GM19351 (cell line): ENCODE results near the gene TNFRSF1A.

ENCODE experiments used
- ATAC-seq: cut with Tn5 transposase; IDR thresholded peaks from one replicate; pipeline ENCODE4 v1.9.1; 2021; ENCODE audit warnings: mild to moderate bottlenecking, moderate library complexity; ENCODE audit not compliant: unreplicated experiment

Gene TNFRSF1A

DNA sequence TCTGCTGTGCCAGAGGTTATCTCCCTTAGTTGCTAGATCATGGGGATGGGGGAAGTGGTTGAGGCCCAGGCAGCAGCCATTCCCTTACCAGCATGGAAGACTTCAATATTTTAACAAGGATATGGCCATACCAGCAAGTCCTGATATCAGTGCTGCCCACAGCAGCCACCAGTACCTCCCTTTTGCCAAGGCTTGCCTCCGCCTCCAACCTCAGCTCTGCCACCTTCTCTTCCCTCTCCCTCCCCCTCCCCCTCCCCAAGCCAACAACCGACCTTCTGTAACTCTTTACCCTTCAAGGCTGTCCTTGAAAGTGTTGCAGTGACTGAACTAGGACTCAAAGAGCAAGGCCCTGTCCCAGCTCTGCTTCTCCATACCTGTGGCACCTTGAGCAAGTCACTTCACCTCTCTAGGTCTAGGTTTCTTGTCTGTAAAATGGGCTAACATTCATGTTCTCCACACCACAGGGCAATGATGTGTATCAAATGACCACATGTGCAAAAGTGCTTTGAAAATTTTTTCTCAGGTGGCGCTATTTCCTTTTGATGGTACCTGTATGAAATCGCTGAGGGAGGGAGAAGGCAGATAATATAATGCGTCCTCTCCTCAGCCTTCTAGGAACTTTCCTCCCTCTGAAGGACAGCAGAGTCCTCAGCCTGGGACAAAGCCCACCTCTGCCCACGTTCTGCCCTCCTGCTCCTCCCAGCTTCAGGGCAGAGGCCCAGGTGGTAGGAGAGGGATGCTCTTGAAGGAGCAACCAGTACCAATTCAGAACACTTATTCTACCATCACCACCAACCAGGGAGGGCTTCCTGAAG is 16.7 kb downstream of the TNFRSF1A start:
- no peak for ATAC-seq

DNA sequence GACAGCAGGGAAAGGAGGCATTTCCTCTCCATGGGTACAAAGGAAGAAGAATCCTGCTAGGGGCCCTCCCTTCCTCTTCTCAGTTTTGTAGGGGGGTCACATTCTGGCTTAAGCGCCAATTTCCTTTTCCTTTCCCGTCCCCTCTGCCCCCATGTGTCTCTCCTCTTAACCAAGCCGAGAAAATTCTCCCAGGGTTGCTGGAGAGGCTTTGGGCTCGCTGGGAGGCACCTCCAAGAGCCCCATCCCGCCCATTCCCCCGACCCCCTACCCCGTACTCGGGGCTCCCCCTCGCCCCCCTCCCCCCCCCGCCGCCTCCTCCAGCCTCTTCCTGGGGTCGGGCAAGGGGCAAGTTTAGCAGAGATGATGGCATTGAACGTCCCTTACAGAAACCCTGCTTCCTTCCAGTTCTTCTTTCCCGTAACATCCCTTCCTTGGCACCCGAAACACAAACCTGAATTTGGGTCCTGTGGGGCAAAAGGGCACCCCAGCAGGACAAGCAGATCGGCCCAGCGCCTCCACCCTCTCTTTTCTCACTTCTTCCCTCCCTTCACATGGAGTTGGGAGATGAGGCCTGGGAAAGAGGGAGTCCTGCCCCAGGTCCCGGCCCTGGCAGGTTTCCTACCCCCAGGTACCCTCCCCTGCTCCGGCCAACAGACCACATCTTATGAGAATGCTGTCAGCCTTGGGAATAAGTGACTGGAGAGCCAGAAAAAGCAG is 17.7 kb downstream of the TNFRSF1A start:
- no peak for ATAC-seq

DNA sequence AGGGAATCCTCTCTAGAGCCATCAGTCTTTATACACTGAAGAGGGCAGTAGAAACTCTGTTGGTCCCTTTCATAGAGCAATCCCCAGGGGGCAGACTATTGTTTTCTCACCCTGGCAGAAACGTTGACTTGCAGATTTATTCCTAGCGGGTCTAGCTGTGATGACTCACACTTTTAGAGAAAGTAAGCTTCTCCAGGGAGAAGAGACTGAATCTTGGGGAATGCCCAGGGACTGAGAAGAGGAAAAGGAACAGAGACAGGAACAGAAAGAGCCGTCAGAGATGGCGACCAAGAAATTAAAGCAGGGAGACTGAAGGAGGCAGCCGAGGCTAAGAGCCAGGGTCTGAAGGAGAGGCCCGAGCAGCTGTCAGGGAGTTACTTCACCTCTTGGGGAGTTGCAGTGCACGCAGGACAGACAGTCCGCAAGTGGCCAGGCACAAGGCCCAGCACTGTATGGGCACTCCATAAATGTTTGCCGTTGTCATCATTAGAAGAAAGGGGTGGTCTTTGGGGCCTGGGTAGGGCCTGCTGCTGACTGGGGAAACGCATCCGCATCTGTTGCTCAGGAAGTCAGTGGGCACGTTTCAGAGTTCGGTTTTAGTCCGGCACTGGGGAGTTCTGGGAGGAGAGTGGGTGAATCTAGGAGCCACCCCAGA is 18.4 kb downstream of the TNFRSF1A start:
- ATAC-seq = peak; percentile 43

DNA sequence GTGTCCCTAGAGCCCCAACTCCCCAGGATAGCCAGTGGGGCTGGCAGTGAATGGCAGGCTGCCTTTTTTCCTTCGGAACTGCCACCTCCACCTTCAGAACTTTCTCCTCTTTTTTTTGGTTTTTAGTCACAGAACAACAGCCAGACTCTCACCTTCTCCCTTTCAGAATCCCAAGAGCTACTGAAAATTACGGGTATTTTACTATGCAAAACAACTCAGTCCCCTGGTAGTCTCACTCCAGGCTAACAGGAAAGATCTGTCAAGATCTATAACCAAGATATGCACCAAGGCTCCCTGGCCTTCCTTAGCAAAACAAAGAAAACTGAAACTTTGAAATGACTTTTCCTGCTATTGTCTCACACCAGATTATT is 18.9 kb downstream of the TNFRSF1A start:
- ATAC-seq = no peak

DNA sequence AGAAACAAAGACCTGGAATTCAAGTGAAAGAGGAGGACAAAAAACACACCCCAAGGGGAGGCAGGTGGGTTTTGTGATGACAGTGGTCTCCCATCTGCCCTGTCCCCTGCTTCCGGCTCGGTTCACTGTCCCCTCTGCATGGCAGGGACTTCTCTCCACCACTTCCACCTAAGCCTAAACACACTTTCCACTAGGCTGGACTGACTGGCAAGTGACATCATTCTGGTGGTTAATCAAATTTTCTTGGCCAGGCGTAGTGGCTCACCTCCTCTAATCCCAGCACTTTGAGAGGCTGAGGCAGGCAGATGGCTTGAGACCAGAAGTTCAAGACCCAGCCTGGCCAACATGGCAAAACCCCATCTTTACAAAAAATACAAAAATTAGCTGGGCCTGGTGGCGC is 19.5 kb downstream of the TNFRSF1A start:
- ATAC-seq = no peak

DNA sequence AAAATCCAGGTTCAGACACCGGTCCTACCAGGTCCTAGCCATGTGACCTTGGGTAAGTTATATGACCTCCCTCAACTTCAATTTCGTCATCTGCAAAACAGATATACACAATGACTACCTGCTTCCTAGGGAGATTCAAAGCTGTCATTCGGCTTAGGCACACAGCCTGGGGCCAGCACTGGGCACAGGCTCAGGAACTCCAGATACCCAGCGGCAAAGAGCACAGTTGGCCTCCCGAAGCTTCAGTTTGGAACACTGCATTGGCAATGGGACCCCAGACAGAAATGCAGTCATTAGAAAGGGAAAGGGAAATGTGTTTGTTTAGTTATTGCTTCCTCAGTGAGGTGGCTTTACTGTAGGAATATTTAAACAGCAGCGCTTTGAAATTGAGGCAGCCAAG is 20.0 kb downstream of the TNFRSF1A start:
- ATAC-seq = no peak

DNA sequence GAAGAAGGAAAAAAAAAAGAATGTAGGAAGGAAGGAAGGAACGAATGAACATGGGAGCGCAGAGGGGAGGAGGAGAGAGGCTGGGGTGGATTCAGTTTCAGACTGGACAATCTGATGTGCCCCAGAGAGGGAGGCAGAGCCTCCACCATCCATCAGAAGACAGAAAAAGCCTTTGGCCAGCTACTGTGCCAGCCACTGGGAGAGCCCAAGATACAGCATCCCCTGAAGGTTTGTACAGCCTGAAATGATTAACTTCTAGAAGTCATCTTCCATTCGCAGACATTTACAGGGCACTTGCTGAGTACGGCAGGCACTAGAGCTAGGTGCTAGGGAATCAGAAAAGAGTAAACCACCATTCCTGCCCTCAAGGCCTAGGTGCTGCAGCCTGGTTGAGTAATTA is 22.4 kb downstream of the TNFRSF1A start:
- no peak for ATAC-seq

DNA sequence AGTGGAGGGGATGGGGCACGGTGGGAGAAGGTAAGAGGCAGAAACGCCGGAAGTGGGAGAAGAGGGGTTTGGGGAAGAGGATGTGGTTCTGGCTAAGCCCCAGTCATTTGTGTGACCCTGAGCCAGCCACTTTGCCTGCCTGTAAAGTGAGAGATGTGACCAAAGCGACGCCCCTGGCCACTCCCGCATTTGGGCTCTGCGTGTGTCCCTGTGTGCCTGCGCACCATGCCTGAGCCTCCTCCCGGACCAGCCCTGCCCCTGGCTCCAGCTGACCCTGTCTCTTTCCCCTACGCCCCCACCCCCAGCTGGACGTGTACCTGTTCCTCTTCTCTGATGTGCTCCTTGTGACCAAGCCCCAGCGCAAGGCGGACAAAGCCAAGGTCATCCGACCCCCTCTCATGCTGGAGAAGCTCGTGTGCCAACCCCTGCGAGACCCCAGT is 23.4 kb downstream of the TNFRSF1A start:
- no peak for ATAC-seq

DNA sequence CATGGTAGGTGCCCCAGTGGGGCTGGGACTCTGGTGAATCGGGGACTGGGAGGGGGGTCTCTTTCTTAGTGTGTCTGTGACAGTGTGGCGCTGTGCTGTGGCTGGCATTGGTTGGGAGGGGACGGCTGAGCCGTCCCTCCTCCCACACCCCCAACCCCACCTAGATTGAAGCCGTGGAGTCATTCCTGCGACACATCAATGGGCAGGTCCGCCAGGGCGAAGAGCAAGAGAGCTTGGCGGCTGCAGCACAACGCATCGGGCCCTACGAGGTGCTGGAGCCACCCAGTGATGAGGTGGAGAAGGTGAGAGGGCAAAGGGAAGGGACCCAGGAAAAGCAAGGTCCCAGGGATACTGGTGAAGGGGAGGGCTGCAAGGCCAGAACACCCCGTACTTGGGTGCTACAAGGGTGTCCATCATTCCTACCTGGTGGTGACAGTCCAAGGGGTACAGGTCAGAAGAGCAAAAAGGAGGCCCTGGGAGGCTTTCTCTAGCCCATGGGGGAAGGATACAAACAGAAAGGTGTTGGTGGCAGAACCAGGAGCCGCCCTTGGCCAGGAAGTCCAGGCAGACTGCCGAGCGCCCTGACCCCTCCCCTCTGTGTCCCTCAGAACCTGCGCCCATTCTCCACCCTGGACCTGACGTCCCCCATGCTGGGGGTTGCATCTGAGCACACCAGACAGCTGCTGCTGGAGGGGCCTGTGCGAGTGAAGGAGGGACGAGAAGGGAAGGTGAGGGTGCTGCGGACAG is 24.0 kb downstream of the TNFRSF1A start:
- no peak for ATAC-seq

DNA sequence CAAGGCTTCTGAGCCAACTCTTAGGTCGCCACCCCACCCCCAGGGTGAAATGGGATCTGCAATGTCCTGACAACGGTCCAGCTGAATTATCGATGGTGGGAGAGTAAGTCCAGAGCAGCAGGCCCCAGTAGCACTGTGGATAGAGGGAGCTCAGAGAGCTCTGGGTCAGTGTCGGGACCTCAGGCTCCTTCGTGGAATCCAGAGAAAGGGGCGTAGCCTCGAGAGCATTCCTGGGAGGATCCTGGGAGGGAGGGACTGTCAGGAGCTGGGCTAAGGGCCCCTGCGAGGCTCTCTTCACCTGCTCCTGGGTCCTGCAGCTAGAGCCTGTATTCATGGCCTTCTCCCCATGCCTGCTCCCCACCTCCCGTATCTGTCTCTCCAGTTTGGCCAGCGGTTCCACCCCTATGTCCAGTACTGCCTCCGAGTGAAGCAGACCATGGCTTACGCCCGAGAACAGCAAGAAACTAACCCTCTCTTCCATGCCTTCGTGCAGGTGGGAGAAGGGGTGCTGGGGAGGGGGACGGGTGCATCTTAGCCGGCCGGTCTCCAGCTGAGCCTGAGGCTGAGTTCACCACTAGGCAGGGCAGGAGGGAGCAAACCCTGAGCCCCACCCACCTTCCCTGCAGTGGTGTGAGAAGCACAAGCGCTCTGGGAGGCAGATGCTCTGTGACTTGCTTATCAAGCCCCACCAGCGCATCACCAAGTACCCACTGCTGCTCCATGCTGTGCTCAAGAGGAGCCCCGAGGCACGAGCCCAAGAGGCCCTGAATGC is 24.8 kb downstream of the TNFRSF1A start:
- ATAC-seq = no peak

DNA sequence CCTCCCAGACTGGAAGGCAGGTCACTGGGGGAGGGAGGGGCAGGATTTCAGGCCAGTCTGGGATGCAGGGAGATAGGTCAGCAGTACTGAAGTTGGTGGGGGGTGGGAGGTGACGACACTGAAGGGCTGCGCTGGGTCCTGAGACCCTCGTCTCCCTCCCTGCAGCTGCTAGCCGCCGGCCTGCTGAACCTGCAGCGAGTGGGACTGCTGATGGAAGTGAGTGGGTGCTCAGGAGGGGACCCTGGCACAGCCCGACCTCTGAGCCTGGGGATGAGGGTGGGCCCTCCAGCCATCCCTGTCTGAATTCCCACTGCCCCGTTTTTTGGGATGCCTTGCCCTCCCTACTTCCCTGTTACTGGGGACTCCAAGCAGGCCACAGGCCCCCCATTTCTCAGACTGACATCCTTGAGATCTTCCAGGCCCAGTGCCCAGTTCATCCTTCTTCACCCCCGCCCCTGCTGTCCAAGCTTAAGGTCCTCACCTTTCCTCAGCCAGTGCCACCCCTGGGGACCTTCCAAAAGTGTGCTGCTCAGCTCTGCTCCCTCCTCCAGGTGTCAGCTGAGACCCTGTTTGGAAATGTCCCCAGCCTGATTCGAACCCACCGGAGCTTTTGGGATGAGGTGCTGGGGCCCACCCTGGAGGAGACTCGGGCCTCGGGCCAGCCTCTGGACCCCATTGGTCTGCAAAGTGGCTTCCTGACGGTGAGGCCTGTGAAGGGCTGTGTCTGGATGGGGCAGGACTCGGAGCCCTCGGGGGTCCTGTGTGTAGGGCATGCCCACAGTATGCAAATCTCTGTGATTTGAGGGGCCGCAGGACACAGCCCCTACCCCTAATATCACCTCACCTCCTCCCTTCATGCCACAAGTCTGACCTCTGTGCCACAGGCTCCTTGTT is 25.9 kb downstream of the TNFRSF1A start:
- no peak for ATAC-seq

DNA sequence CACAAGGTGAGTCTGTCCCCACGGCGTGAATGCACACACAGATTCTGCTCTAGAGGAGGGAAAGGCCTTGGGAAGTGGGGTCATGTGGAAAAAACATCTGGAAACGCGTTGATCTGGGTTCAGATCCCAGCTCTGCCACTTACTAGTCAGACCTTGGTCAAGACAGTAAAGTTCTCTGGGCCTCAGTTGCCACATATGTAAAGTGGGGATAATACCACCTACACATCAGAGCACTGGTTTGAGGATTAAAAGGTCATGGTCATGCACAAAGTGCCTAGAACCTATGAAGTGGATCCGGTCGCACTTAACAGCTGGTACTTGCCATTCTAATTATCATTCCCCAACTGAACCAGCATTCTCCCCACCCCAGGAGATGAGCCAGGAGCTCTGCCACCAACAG is 26.7 kb downstream of the TNFRSF1A start:
- ATAC-seq = no peak

DNA sequence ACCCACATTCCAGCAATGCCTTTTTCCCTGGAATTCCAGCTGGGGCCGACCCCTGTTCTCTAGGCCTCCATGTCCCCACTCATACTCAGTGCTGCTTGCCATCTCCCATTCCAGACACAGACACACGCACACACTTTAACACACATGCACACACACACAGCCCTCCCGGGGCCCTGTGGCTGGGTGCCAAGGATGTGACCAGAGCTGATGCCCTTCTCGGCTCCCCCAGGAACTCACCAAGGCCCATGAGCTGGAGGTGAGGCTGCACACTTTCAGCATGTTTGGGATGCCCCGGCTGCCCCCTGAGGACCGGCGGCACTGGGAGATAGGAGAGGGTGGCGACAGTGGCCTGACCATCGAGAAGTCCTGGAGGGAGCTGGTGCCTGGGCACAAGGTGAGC is 27.1 kb downstream of the TNFRSF1A start:
- ATAC-seq = no peak

DNA sequence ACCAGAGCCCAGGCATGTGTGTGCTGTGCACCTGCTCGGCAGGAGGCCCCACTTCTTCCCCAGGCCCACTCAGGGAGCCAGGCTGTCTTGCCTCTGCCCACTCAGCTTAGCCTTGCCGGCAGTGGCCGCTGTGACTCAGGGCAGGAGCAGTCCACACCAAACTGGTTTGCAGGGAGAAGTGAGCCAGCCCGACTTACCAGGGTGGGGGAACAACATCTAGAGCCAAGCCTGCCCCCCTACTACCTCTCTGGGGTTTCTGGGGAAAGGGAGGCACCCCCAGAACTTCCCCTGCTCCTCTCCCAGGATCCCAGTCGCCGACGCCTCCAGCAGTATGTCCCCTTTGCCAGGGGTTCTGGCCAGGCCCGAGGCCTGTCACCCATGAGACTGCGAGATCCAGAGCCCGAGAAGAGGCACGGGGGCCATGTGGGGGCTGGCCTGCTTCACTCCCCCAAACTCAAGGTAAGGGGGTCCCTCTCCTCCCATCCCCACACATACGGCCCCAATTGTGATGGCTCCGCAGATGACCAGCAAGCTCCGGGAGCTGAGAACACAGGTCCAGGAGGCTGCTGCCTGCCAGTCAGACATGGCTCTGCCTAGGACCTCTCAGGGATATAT is 28.4 kb downstream of the TNFRSF1A start:
- ATAC-seq = no peak

DNA sequence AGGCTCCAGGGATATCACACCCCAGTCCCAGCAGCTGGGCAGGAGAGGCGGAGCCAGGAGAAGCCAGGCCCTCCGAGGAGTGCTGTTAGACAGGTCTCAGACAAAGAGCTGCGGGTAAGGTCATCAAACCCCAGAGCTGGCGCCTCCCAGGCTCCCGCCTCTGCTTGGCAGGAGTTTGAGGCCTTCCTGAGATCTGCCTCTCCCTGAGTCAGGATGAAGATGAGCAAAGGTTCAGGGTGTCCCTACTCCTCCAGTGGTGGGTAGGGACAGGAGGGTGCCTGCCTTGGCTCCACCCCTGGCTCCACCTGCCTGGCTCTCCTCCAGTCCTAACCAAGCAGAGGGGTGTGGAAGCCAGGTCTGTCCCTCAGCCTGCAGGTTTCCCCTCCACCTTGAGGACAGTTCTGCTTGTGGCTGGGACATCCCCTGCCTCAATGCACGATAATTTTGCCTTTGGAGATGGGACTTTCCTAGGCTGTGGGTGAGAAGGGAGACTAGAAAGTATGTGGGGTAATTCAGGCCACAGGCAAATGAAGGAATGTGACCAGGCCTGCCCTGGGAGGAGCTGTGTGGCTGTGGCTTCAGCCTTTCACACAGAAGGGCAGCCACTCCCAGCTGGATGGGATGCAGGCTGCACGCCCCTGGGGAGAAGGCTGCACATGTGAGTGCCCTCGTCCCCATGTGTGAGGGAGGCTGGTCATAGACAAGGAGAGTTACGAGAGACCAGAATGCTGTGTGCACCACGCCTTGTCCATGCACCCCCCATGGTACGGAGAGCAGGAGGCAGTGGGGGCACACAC is 29.1 kb downstream of the TNFRSF1A start:
- peak; percentile 55 for ATAC-seq

DNA sequence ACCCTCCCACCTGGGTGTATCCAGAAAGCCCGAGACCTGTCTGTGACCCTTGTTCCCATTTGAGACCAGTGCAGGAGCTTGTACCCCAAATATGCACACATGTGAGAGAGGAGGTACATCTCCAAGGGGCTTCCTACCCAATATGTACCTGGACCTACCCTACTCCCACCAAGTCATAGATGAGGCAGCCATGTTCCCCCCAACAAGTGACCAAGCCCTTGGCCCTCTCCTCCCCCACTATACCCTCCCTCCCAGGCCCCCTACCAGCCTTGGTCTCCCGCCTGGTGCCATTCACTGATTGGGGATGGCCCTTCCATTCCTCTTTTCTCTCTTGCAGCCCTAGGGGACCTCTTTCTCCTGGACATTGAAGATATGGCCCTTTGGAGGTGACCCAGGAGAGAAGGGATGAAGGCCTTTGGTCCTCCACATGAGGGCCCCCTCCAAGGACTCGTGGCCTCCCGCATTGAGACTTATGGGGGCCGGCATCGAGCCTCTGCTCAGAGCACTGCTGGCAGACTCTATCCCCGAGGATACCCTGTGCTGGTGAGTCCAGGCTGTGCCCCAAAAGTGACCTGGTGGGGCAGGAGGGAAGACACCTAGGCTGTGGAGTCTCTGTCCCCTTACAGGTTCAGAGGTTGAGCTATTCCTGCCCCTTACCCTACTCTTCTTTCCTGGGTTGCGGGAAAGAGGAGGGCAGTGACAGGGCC is 29.9 kb downstream of the TNFRSF1A start:
- no peak for ATAC-seq

DNA sequence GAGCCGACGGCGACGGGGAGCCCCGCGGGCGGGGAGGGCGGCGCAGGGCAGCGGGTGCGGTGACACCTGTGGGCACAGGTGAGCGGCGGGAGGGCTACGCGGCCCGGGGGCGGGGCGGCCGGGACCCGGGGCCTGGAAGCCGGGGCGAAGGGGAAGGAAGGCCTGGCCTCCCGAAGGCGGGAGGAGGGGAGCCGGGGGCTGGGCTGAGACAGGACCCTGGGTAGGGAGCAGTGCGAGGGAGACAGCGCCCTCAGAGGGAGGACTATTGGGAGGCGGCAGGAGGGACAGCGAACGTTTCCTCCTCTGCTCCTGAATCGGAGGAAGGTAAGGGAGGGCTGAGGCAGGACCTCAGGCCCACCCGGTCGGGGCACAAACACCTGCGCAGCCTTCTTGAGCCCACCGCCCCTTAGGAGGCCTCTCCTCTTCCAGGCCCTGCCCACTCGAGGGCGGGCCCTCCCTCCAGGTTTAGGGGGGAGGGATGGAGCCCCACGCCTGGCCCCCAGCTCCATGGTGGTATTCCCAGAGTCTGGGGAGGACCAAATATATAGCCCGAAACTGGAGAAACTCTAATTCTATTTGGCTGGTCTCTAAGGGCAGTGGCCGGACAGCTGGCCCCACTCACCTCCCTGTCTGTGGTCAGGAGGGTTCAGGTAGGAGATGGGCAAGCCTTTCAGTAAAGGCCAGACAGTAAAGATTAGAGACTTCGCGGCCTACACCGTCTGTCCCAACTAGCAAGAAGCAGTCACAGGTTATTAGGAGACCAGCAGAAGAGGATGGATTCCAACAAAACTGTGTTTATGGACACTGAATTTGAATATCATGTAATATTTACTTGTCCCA is 30.9 kb downstream of the TNFRSF1A start:
- ATAC-seq = no peak
